GM19193 (cell line): ENCODE measurements around the gene MYO18A.

ENCODE experiments used
- POLR2A ChIP-seq: IDR thresholded peaks from 4 replicates; pipeline ENCODE4 v1.6.1; 2011; ENCODE audit not compliant: insufficient read depth, insufficient read length; ENCODE audit errors: extremely low read depth

The MYO18A gene

GRCh38 chr17:29039764-29040598, 140.2 kb downstream of the MYO18A start:
- no peak for TF ChIP-seq POLR2A

- TF ChIP-seq POLR2A, result no peak
Measured at GRCh38 chr17:29038085-29038795, 142.0 kb downstream of the MYO18A start.

GRCh38 chr17:29037739-29038084, 142.5 kb downstream of the MYO18A start:
- TF ChIP-seq POLR2A, result no peak

- TF ChIP-seq POLR2A, result no peak
Measured at GRCh38 chr17:29036584-29036983, 143.6 kb downstream of the MYO18A start.

GRCh38 chr17:29034510-29034909, 145.7 kb downstream of the MYO18A start:
- no peak for TF ChIP-seq POLR2A

- no peak for TF ChIP-seq POLR2A
Measured at GRCh38 chr17:29032857-29033197, 147.4 kb downstream of the MYO18A start.

GRCh38 chr17:29032013-29032856, 148.0 kb downstream of the MYO18A start:
- no peak for TF ChIP-seq POLR2A

GRCh38 chr17:29031488-29031887, 148.7 kb downstream of the MYO18A start:
- TF ChIP-seq POLR2A, result no peak

GRCh38 chr17:29024316-29024952, 155.8 kb downstream of the MYO18A start:
- no peak for TF ChIP-seq POLR2A

GRCh38 chr17:29022074-29022473, 158.1 kb downstream of the MYO18A start:
- no peak for TF ChIP-seq POLR2A

- no peak for TF ChIP-seq POLR2A
Measured at GRCh38 chr17:29021226-29021625, 159.0 kb downstream of the MYO18A start.
